Muscle of leg (tissue), 16 donors: ENCODE results near the gene SLC38A9. TPM values are rescaled to one million over a fixed set of nuclear protein-coding genes. Genes with fewer than 3 reads are reported as not detected.
"Not testable (repeated sequence)": the region's sequence is repeated elsewhere in the genome, so short reads cannot be mapped to it uniquely, and the experiment has no call there.

Experiments
- DNase-seq: peaks from one replicate; pipeline ENCODE4 v3.0.0; 2013
- H3K27ac ChIP-seq: one replicate; pipeline ENCODE4 v1.5.1; 2013; ENCODE audit warnings: mild to moderate bottlenecking, low read length, control low read depth
- H3K27me3 ChIP-seq: one replicate; pipeline ENCODE4 v1.6.1; 2013; ENCODE audit warnings: low read length; ENCODE audit not compliant: control insufficient read depth, insufficient read depth
- H3K36me3 ChIP-seq: one replicate; pipeline ENCODE4 v1.6.1; 2013; ENCODE audit warnings: low read length; ENCODE audit not compliant: control insufficient read depth, insufficient read depth
- H3K4me1 ChIP-seq: one replicate; pipeline ENCODE4 v1.6.1; 2013; ENCODE audit warnings: low read length; ENCODE audit not compliant: control insufficient read depth, insufficient read depth
- H3K4me3 ChIP-seq: one replicate; pipeline ENCODE4 v1.5.1; 2013; ENCODE audit warnings: low read length, control low read depth
- H3K9me3 ChIP-seq: replicated peaks from 2 replicates; pipeline ENCODE4 v1.6.1; 2013; ENCODE audit warnings: low read depth, low read length; ENCODE audit not compliant: control insufficient read depth
- WGBS: methylation state at CpG from one replicate; pipeline ENCODE4 v1.1.5; 2013; ENCODE audit warnings: missing lambda C conversion rate; ENCODE audit not compliant: insufficient coverage; 5-methylcytosine and 5-hydroxymethylcytosine counted together
- long read RNA-seq, 11 donors: transcript quantifications; one replicate each; lab custom pipeline, GENCODE V29; 2026
- polyA plus RNA-seq, 8 donors: library from polyadenylated mRNA; unstranded; fragments of 120-200 nt; gene quantifications; one replicate each; pipeline versions ENCODE4 v1.2.1 to v1.2.3, GENCODE V29; 2013; ENCODE audit warnings: inconsistent platforms in 1 of 8, low replicate concordance in 1 of 8; ENCODE audit not compliant: insufficient read length in 8 of 8, insufficient read depth in 1 of 8
- total RNA-seq: library from RNA; stranded (reverse); fragments of 120-200 nt; gene quantifications from one replicate; pipeline ENCODE4 v1.2.4, GENCODE V29; 2013

Gene SLC38A9
- total RNA-seq = 21.2 TPM
- polyA plus RNA-seq = 10 to 100 TPM; 10.1 to 14.9 (median 11.9) TPM
- long read RNA-seq, donor 1 = 0 reads
- long read RNA-seq, donor 2 = 0 reads
- long read RNA-seq, donor 3, partial matches to known transcripts = 0 of 1 reads
- long read RNA-seq, donor 3, other reads (novel, unspliced or antisense) = 0 of 1 reads
- long read RNA-seq, donor 4, partial matches to known transcripts = 0 of 1 reads
- long read RNA-seq, donor 4, other reads (novel, unspliced or antisense) = 0 of 1 reads
- long read RNA-seq, donor 5, partial matches to known transcripts = 0 of 1 reads
- long read RNA-seq, donor 5, other reads (novel, unspliced or antisense) = 0 of 1 reads
- long read RNA-seq, donor 6, partial matches to known transcripts = 0 of 2 reads
- long read RNA-seq, donor 6, other reads (novel, unspliced or antisense) = 0 of 2 reads
- long read RNA-seq, donor 7, partial matches to known transcripts = 0 of 1 reads
- long read RNA-seq, donor 7, other reads (novel, unspliced or antisense) = 0 of 1 reads
- long read RNA-seq, donor 8 = 0 reads
- long read RNA-seq, donor 9, partial matches to known transcripts = 0 of 1 reads
- long read RNA-seq, donor 9, other reads (novel, unspliced or antisense) = 0 of 1 reads
- long read RNA-seq, donor 10, partial matches to known transcripts = 0 of 1 reads
- long read RNA-seq, donor 10, other reads (novel, unspliced or antisense) = 0 of 1 reads
- long read RNA-seq, donor 11 = 0 reads

- DNase-seq = peak; percentile 98
- WGBS = under 1% methylated on average over 44 of the region's 55 CpGs
- H3K27me3 ChIP-seq = no peaks in the 10 kb centered on the region
- peak within 1 kb of the TSS; percentile 99 for H3K4me3 ChIP-seq
- H3K36me3 ChIP-seq = no peaks in the 10 kb centered on the region
- H3K4me1 ChIP-seq = peaks cover 7% of the 10 kb centered on the region
- H3K9me3 ChIP-seq = no peaks in the 10 kb centered on the region
- peak within 1 kb of the TSS; percentile 42 for H3K27ac ChIP-seq
These were observed at the start of gene SLC38A9 for GRCh38 chr5:55712023-55712859. Gene SLC38A9, minus strand, starts transcription at chr5:55712324. Its CDS starts 14,366 bp downstream, at chr5:55697958.

- WGBS = 100% methylated on average over 2 of the region's 7 CpGs
These were observed 49.6 kb upstream of the SLC38A9 start for GRCh38 chr5:55761721-55762120.

DNA sequence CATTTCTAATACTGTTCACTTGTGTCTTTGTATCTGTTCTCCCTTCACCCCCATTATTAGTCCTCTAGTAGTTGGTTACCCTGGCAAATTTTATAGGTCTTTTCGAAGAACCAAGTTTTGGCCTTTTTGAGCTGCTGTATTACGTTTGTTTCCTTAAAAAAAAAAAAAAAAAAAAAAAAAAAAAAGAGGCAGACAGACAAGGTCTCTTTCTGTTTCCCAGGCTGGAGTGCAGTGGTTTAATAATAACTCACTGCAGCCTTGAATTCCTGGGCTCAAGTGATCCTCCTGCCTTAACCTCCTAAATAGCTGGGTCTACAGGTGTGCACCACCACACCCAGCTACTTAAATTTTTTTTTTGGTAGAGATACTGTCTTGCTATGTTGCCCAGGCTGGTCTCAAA lies 46.6 kb upstream of the SLC38A9 start:
- no peaks in the 10 kb centered on the region for H3K4me1 ChIP-seq
- no peaks in the 10 kb centered on the region for H3K36me3 ChIP-seq
- DNase-seq = no peak
- 40% methylated on average over 1 of the region's 2 CpGs for WGBS
- H3K4me3 ChIP-seq = no peak overlapping the region
- H3K9me3 ChIP-seq = no peaks in the 10 kb centered on the region
- no peaks in the 10 kb centered on the region for H3K27me3 ChIP-seq
- H3K27ac ChIP-seq = no peak overlapping the region

More at GRCh38 chr5:55761721-55762120, 49.6 kb upstream of the SLC38A9 start:
- not testable (repeated sequence) for H3K27me3 ChIP-seq, DNase-seq, H3K4me3 ChIP-seq, H3K9me3 ChIP-seq, H3K4me1 ChIP-seq, H3K27ac ChIP-seq, H3K36me3 ChIP-seq

DNA sequence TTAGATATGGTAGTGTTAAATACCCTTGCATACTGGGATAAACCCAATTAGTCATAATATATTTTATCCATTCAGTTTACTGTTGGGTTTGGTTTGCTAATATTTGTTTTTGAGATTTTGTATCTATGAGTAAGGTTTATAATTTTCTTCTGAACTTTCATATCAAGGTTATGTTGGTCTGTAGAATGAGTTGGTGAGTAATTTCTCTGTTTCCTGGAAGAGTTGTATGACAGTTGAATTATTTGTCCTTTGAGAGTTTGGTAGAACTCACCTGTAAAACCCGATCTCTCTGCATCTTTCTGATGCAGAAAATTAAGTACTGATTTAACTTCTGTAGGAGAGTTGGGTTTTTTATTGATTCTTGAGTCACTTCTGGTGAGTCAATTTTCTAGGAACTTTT lies 46.1 kb upstream of the SLC38A9 start:
- WGBS = no CpG with 5 or more reads among the region's 1 CpG
- no peak overlapping the region for H3K27ac ChIP-seq
- H3K27me3 ChIP-seq = no peaks in the 10 kb centered on the region
- H3K9me3 ChIP-seq = no peaks in the 10 kb centered on the region
- H3K4me3 ChIP-seq = no peak overlapping the region
- no peaks in the 10 kb centered on the region for H3K36me3 ChIP-seq
- H3K4me1 ChIP-seq = no peaks in the 10 kb centered on the region
- no peak for DNase-seq

GRCh38 chr5:55750499-55750898 lies 38.4 kb upstream of the SLC38A9 start:
- DNase-seq = no peak
- Histone ChIP-seq H3K27ac (no peak overlapping the region), H3K4me3 (no peak overlapping the region), H3K4me1 (no peaks in the 10 kb centered on the region), H3K36me3 (no peaks in the 10 kb centered on the region), H3K9me3 (no peaks in the 10 kb centered on the region), H3K27me3 (no peaks in the 10 kb centered on the region)
- no CpG with 5 or more reads among the region's 3 CpGs for WGBS

DNA sequence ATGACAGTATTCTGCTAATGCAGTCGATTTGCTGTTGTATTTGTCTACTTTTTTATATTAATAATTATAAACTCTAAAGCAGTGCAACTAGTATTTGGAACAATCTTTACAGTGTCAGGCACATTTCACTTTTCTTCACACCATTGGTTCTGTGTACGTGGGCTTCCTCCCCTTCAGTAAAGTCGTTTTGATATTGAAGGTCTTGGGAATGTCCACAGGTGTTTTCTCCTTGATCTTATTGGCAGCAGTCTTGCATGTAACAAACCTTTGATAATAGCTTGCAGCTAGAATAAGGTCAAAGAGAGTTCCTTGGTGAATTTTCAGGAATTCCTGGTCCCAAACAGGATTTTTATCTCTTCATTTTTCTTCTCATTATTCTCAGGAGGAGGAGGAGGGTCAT lies 37.9 kb upstream of the SLC38A9 start:
- H3K27me3 ChIP-seq = no peaks in the 10 kb centered on the region
- no peak overlapping the region for H3K4me3 ChIP-seq
- H3K27ac ChIP-seq = no peak overlapping the region
- DNase-seq = no peak
- no CpG with 5 or more reads among the region's 3 CpGs for WGBS
- H3K9me3 ChIP-seq = no peaks in the 10 kb centered on the region
- H3K4me1 ChIP-seq = no peaks in the 10 kb centered on the region
- H3K36me3 ChIP-seq = no peaks in the 10 kb centered on the region

- Histone ChIP-seq H3K27me3 (no peaks in the 10 kb centered on the region), H3K27ac (no peak overlapping the region), H3K4me1 (no peaks in the 10 kb centered on the region), H3K9me3 (no peaks in the 10 kb centered on the region), H3K36me3 (no peaks in the 10 kb centered on the region), H3K4me3 (no peak overlapping the region)
- peak; percentile 3 for DNase-seq
- no CpG with 5 or more reads among the region's 2 CpGs for WGBS
These were observed 37.3 kb upstream of the SLC38A9 start for GRCh38 chr5:55749387-55749786.

GRCh38 chr5:55747778-55748318 lies 35.7 kb upstream of the SLC38A9 start:
- Histone ChIP-seq H3K27ac (no peak overlapping the region), H3K4me3 (no peak overlapping the region), H3K36me3 (no peaks in the 10 kb centered on the region), H3K27me3 (no peaks in the 10 kb centered on the region), H3K4me1 (no peaks in the 10 kb centered on the region), H3K9me3 (no peaks in the 10 kb centered on the region)
- WGBS = no CpG with 5 or more reads among the region's 2 CpGs
- DNase-seq = no peak

GRCh38 chr5:55742778-55743177 lies 30.7 kb upstream of the SLC38A9 start:
- Histone ChIP-seq H3K27me3 (no peaks in the 10 kb centered on the region), H3K9me3 (no peaks in the 10 kb centered on the region), H3K27ac (no peak overlapping the region), H3K36me3 (no peaks in the 10 kb centered on the region), H3K4me1 (no peaks in the 10 kb centered on the region), H3K4me3 (no peak overlapping the region)
- no peak for DNase-seq
- WGBS = 73% methylated on average over 2 of the region's 3 CpGs
